Stimulated activated CD4-positive, alpha-beta T cell treated with anti-CD3 and anti-CD28 coated beads, Interleukin-1b, Interleukin-23, amount 100 ng/mL, for 4 hours (primary cell): Measurements from ENCODE around the gene TEX30.
"Not testable (repeated sequence)": the region's sequence is repeated elsewhere in the genome, so short reads cannot be mapped to it uniquely, and the experiment has no call there.

Source experiments
- DNase-seq, 2 donors: peaks; one replicate each; pipeline ENCODE4 v3.0.0-alpha.2; 2020; ENCODE audit warnings: low read depth in 2 of 2

The TEX30 gene

DNA sequence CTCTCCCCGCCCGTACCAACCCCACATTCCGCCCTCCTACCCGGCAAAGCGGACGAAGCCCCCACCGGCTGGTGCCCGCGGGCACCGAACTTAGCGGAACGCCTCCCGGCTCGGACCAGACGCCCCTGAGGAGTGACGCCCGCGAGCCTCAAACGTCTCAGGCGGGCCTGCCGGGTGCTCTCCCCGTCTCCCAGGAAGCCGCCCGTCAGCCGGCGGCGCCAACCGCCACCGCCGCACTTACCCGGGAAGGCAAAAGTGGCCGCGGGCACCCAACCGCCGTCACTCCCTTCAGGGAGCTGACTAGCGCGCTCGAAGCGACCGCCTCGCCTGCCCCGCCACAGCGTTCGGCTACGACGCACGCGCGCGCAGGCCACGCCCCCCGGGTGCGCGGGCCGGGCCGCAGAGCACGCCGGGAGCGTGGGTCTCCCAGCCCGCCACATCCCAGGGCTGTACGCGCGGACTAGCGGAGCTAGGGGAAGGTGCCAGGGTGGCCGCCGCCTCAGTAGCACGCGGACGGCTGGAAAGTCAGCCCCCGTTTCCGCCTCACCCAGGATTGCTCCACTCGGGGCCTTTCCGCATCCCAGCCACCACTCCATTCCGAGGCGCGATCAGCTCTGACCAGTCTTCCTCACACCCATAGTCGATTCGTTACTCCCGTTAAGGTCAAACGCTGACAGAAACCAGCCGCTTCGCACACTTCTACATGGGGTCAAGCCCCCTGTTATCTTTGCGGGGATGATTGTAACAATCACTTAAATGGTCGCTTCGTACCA, at the start of gene TEX30:
TEX30 (minus strand) TSS at position 346 of the 773 bp plus-strand sequence. CDS start 3,760 bp downstream, outside the sequence.
- peak; percentile 81 to 87 for DNase-seq

DNA sequence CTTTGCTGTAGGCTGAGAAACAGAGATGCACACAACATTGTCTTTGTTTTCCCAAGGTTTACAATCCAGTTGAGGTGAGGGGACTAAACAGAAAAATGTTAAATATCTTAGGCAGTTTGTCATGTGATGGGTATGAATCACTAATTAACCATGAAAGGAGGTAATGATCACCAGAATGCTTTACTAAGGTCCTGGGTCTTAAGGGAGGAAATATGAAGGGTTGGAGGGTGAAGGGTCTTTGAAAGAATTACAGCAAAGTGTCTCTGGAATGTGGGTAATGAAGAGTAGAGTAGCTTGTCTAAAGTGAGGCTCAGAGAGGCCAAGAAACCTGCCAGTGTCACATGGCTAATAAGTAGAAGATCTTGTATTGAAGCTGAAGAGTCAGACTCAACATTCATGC, 44.3 kb upstream of the TEX30 start:
- DNase-seq: no peak

DNA sequence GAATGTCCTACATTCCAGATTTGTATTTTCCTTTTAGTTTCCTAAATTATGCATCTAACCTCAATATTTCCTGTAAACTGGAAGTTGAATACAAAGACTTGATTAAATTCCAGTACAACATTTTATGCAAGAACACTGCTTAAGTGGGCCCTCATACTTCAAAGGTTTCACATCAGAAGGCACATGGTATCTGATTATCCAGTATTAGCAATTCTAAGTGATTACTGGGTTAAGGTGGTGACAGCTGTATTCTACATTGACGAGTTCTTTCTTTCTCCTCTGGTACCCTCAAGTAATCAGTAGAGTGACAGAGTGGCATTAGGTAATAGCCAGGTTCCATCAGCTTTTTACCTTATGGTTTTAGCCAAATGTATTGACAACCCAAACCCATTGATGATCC, 43.7 kb upstream of the TEX30 start:
- no peak for DNase-seq

DNA sequence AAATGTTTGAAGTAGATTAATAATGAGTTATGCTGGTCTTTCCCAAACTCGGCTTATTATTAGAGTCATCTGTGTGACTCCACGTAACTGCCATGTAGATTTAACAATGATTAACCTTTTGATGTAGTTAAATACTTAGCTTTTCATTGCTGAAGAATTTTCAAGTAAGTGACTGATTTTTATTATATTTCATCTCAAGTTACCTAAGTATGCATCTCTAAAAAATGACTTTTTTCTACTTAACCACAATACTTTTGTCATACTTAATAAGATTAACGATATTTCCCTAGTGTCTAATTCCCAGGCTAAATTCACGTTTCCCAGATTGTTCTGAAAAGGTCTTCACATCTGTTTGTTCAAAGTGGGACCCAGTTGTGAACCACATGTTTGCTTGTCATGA, 43.1 kb upstream of the TEX30 start:
- DNase-seq: no peak

DNA sequence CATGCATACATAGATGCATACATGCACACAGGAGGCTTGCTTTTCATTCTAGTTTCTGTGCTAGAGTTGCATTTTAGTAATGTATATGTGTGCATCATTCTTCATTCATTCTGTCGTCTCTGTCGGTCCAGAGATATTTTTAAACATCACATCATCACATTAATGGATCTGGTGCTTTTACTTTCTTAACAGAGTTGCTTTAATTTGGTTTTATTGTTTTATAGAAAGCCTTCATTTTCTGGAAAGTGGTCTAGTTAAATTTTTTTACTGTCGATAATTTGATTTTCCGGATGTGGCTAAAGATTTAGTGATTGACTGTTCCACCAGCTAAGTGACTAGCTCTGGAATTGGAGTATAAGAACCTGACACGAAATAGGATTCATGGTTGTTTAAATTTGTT, 42.2 kb upstream of the TEX30 start:
- DNase-seq: no peak

DNA sequence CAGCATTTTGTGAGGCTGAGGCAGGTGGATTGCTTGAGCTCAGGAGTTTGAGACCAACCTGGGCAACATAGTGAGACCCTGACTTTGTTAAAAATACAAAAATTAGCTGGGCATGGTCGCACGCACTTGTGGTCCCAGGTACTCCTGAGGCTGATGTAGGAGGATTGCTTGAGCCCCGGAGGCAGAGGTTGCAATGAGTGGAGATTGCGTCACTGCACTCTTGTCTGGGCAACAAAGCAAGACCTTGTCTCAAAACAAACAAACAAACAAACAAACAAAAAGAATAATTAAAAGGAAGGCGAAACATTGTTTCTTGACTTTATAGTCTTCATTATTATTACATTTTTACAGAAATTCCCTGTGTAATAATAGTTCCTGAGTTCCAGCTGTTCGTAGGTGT, 41.2 kb upstream of the TEX30 start:
- DNase-seq: no peak

DNA sequence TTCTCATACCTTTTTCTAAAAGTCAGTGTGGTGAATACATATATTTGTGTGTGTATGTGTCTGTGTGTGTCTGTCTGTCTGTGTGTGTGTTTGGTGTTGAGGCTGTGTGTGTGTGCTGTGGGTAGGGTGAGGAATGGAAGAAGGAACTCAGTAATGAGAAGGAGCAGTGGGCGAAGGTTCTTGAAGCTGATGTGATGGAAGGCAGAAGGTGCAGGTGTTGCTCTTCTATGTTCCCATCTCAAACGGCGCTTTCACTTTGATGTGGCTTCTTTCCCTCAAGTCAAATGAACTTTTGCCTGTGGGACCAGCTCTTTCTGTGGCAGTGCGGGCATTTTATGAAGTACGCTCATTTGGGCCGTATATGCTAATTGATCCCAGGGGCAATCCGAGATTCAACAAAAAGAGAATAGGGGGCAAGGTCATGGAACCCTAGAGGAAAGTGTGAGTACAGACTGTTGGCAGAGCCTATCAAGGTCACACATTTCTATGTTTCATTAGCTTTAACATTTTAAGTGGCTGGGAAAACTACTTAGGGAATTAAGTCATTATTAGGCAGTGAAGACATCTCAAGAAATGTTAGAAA, 40.5 kb upstream of the TEX30 start:
- DNase-seq: no peak

DNA sequence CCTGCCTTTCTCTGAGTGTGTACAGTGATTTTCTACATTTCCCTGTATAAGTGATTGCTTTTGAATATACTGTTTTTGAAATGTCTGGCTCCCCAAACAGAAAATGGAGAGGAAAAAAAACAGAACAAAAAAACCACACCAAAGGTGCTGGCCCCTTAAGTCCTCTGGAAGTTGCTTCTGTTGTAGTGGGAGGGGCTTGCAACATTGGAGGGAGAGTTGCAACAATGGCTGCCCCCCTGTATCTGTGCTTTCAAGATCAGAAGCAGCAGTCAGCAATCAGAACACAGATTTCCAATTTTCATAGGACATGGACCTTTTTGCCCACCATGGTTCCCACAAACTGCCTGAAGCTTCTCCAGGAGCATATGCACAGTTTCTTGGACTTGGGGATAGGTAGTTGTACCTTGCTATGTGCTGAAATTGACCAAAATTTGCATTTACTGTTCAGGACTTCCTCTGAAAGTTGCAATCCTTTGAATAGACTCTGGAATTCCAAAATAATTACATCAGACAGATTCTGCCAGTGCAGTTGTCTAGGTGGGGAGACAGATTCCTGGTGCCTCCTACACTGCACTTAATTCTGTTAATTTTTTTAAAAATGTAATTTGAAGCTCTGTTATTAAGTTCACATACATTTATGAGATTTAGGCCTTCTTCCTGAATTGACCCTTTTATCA, 39.2 kb upstream of the TEX30 start:
- DNase-seq: no peak

DNA sequence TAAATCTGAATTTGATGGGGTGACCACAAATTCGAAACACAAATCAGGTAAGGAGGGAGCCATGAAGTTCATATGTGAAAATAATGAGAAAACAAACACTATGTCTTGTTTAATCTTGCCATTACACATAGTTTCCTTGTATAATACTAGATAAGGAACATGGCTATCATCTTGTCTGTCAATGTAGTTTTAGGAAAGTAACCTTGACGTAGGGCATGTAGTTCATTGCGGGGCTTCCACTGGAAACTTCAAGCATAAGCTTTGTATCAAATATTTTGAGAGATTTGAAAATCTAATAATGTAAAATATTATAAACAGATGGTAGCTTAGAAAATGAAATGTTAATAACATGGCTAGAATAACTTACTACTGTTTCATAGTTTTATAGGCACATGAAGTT, 34.1 kb upstream of the TEX30 start:
- DNase-seq: no peak

DNA sequence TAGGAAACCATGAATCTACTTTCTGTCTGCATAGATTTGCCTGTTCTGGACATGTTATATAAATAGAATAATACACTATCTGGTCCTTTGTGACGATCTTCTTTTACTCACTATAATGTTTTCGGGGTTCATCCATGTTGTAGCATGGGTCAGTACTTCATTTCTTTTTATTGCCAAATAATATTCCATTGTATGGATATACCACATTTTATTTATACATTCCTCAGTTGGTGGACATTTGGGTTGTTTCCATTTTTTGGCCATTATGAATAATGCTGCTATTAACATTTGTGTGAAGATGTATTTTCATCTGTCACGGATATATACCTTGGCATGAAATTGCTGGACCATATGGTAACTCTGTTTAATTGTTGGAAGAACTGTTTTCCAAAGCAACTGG, 32.1 kb upstream of the TEX30 start:
- no peak for DNase-seq

DNA sequence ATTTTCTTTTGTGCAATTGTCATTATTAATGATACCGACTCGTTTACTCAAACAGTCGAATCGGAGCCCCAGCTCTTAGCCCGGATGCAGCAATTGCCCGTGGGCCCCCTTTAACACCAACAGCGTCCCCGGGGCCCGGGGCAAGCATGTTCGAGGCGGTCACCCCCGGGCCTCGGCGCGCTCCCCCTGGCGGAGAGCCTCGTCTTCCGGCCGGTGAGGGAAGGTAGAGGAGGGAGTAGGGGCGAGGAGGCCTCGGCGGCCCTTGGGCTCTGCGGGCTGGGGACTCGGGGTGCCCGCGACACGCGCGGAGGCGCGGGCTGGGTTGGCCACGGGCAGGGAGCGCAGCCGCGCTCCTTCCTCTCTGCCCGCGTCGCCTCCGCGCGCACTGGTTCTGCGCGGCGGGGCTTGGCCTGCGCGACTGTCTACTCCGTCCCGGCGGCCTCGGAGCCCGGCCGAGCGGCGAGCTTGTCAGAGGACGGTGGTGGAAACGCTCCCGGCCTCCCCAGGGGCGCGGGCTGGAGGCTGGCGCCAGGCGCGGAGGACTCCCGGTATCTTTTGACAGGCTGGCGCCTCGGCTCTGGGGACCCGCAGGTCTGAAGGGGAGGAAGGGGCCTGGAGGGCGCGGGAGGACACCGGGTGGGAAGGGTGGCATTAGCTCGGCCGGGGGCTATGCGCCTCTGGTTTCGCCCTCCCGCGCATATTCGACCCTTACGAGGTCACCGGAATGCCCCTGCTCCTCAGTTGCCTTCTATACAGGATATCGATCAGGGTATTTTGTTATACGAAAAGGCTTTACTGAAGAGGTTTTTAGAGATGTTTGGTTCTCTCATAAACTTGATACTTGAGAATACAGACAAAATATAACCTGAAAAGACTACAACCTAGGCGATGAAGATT, 26.8 kb upstream of the TEX30 start:
- DNase-seq: peak; percentile 71 to 81

DNA sequence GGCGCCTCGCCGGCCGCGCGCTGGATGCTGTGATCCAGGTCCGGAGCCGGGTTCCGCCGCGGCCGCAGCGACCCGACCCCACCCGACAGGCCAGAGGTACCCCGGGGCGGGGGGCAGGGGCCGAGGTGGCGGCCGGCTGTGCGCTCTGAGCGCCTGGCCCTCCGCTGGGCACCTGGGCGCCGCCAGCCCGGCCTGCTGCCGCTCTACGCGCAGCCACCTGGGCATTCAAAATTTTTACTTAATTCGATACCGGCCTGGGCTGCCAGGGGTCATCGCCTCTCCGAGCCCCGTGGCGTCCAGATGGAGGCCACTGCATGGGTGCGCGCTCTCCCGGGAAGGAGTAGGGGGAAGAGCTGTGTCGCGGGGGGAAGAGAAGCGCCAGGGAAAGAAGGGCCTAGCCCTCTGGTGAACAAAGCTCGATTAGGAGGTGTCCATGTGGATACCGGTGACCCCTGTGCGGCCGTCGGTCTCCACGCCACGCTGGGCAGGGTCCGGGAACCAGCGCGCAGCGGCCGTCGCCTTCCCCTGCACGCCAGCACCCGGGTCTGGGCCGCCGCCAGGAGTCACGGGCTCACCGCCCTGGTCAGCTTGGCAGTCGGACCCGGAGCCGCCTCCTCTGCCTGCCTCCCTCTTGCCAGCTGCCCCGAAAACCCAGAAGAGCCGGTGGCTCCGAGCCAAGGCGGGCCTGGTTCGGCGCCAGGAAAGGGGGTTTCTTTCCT, 26.0 kb upstream of the TEX30 start:
- DNase-seq: peak in 1 of 2 donors; percentile 12

DNA sequence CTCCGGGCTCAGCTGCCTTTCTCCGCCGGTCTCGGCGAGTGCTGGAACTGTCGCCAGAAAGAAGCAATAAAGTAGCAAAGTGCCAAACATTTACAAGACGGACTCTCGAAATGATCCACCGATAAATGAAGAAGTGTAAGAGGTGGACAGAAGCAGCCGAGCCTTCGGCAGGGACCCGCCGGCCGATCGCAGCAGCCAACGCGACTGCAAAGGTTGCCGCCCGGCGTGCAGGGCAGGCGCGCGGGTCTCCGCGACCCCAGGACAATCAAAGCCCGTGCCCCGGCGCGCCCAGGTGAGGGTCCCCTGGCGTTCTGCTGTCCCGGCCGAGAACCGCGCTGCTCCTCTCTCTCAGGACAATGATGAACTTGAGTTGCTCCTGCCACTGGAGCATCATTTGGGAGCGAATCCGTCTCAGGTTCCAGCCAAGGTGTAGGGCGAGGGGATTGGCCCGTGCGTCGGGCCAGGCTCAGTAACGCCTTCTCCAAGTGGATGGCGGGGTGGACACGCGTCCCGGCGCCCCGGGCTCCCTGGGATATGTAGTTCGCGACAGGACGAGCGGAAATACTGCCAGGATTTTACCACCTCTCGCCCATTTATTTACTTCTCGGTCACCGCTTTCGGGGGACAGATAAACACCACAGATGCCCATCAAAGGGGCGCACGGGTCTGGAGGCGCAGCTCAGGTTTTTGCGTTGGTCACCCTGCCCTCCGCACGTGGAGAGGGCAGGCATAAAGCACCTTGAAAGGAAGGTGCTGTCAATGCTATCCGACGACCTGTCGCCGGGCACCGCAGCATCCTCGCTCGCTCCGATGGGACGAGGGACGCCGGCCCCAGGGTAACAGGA, 25.2 kb upstream of the TEX30 start, which contains the start of the genes BIVM and POGLUT2:
BIVM (plus strand) TSS at position 539 of the 845 bp plus-strand sequence. CDS start 8,149 bp downstream, outside the sequence.
POGLUT2 (minus strand) TSS at position 396 of the 845 bp plus-strand sequence; CDS start at position 90, 306 bp downstream.
- DNase-seq: peak in 1 of 2 donors; percentile 60

DNA sequence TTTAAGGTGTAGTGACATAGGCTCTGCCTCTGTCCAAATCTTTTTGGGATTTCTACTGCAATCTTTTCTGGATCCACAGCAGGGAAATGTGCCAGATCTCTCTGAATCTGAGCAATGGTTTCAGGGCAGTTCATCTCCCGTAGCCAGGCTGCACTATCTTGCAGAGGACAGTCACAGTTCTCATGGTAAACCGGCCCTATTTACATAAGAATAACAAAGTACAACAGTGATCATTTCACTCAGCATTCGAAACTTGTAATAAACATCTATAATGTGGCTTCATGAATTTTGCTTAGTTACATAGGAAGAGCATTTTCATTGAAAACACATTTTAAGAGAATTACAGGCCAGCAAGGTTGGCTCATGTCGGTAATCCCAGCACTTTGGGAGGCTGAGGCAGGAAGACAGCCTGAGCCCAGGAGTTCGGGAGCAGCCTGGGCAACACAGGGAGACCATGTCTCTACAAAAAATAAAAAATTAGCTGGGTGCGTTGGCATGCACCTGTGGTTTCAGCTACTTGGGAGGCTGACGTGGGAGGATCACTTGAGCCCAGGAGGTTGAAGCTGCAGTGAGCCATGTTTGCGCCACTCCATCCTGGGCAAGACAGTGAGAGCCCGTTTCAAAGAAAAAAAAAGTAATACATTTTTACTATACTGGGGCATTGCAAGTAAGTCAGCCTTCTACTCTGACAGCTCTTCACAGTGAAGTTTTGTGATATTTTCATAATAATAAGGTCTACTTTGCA, 20.2 kb upstream of the TEX30 start:
- DNase-seq: no peak

DNA sequence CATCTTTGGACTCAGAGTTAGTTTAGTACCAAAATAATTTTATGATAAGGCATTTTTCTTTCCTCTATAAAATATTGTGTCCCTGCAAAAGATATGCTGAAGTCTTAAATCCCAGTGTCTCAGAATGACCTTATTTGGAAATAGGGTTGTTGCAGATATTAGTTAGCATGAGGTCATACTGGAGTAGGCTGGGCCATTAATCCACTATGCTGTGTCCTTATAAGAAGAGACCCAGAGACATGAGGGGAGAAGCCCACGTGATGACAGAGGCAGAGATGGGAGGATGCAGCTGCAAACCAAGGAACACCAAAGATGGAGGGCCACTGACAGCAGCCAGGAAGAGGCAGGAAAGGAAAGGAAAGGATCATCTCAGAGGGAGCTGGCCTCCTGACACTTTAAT, 18.8 kb upstream of the TEX30 start:
- DNase-seq: no peak

DNA sequence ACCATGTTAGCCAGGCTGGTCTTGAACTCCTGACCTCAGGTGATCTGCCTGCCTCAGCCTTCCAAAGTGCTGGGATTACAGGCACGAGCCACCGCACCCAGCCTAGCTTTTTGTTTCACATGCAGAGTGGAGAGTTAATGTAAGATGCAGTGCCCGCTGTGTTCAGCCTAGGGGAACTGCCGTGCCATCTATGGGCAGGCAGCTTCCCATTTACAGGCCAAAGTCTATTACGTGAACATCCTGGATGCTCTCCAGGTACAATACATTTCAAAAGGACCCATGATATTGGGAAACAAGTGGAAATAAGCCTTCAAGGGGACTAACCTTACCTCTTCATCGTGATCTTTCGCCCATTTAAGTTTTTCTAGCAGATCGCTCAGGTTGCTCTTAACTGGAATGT, 15.1 kb upstream of the TEX30 start:
- DNase-seq: no peak

DNA sequence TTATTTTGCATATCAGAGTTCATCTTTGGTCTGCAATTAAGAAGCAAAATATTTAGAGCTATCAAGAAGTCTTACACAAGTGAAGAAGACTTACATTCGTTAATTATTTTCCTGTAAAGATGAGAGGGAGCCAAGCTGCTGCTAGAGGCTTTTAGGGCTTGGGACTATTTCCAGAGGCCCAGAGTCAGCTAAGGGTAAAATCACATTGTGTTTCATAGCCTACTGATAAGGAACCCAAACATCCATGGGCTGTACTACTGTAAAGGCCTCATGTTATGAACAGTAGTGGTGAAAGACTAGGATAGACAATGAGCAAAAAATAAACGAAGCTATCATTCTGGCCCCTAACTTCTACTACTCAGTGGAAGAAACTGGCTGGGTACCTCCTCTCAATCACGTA, 10.9 kb upstream of the TEX30 start:
- DNase-seq: no peak

DNA sequence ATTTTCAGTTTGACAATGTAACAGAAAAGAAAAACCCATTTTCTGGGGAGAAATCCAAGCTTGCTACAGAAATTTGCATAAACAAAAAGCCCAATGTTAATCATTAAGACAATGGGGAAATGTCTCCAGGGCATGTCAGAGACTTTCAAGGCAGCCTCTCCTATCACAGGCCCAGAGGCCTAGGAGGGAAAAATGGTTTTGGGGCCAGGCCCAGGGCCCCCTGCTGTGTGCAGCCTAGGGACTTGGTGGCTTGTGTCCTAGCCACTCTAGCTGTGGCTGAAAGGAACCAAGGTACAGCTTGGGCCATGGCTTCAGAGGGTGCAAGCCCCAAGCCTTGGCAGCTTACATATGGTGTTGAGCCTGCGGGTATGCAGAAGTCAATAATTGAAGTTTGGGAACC, 8.0 kb upstream of the TEX30 start:
- no peak for DNase-seq

DNA sequence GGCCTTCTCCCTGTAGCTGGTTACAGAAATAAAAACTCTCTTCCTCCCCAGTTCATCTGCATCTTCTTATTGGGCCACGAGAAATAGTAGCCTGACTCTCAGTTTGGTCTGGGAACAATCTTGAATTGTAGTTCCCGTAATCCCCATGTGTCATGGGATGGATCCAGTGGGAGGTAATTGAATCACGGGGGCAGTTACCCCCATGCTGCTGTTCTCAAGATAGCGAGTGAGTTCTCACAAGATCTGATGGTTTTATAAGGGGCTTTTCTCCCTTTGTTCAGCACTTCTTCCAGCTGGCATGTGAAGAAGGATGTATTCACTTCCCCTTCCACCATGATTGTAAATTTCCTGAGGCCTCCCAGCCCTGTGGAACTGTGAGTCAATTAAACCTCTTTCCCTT, 7.1 kb upstream of the TEX30 start:
- not testable (repeated sequence) for DNase-seq
